Left renal pelvis (tissue), 4 donors: ENCODE measurements around the gene WDR4. TPM values are rescaled to one million over a fixed set of nuclear protein-coding genes. Genes with fewer than 3 reads are reported as not detected.
"Not testable (repeated sequence)": the region's sequence is repeated elsewhere in the genome, so short reads cannot be mapped to it uniquely, and the experiment has no call there.

Source experiments
- DNase-seq, 4 donors: peaks; one replicate each; pipeline ENCODE4 v3.0.0-alpha.2; 2013; ENCODE audit warnings: low read depth in 4 of 4, low spot score in 3 of 4
- polyA plus RNA-seq, 4 donors: library from polyadenylated mRNA; unstranded; fragments of 120-200 nt; gene quantifications; one replicate each; pipeline ENCODE4 v1.2.1, GENCODE V29; 2013; ENCODE audit not compliant: insufficient read length in 4 of 4

The WDR4 gene
- polyA plus RNA-seq, 4 donors: 7.1 to 15.4 (median 10.3) TPM

DNA sequence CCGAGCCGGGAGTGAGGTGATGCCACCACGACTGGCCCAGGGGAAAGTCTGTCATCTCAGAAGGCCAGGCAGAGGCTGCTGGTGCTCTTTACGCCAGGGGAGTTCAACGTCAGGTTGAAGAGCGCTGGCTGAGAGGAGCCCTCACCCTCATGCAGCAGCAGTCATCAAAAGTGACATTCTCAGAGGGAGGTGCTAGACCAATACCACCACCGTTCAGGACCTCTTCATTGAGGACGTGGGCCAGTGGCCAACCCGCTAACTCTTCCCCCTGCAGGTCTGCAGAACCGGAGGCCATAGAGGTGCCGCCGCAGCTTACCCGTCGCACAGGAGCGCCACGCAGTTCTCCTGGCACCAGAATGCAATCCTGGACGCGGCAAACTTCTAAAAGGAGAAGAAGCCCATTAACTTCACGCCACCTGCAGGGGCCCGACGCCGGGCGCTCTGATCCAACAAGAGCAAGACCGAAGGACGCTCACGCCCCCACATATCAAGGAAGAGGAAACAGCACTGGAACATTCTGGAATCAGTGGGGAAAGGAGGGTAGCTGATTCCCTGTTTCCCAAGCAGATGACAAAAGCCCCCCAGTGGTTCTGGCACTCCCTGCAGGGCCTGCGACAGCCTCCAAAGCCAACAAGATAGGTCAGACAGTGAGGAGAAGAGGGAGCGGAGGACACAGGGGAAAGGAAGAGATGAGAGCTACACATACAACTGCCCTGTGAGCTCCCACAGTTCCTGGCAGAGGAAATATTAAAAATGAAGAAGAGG, 24.9 kb downstream of the WDR4 start:
- DNase-seq: no peak

DNA sequence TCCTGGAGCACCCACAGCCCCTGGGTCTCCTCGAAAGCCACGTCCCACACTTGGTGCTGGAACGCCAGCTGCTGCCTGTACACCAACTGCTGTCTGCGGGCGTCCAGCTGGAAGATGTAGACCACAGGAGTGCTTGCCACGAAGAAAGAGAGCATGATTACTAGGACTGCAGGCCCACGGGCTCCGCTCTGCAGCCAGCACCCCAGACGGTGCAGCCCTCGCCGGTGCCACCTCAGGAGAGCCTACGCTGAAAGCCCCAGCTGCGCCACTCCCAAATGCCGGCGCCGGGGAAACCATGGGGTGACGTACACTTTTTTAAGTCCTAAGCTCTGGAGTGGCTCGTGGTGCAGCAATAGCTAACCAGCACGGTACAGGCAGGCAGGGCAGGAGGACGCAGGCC, 25.7 kb downstream of the WDR4 start:
- DNase-seq: no peak

DNA sequence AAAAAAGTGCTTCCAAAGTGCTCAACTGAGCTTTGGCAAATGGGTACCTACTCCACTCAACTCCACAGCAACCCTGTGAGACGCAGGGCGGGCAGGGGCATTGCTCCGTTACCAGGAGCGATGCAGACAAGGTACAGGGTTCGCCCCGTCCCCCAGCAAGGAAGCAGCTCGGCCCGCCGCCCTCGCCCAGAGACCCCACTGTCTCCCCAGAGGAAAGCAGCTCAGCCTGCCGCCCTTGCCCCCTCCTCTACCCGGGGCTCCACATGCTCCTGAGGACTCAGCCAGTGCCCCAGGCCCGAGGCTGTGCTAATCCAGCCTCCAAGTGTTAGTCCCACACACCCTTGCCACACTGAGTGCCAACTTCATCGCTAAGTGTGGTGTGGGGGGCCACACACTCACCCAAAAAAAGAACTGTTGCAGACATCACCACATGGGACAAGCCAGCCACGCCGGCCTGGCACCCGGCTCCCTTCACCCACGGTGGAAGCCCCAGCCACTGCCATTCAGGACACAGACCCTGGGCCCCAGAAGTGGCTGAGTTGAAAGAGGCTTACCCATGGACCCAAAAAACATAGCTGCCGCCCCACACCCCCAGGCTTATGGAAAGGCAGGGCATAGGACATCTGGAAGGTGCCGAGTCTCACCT, 26.3 kb downstream of the WDR4 start:
- DNase-seq: no peak

GRCh38 chr21:42851812-42852665, 27.3 kb downstream of the WDR4 start:
- no peak for DNase-seq

GRCh38 chr21:42850866-42851391, 28.4 kb downstream of the WDR4 start:
- no peak for DNase-seq

DNA sequence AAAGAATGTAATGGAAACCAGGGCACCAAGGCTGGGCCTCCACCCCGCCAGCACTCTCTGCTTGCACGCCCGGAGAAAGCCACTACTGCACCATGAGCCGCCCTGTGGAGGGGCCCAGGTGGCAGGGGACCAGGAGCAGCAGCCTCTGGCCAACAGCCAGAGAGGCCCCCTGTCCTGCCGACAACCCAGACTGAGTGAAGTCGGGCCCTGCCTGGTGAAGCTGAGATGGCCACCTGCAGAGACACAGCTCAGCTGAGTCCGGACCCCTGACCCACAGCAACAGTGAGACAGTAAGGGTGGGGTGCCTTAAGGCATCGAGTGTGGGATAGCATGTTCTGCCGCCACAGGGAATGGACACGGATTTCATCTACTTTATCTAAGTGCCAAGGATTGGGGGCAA, 28.9 kb downstream of the WDR4 start:
- DNase-seq: no peak

DNA sequence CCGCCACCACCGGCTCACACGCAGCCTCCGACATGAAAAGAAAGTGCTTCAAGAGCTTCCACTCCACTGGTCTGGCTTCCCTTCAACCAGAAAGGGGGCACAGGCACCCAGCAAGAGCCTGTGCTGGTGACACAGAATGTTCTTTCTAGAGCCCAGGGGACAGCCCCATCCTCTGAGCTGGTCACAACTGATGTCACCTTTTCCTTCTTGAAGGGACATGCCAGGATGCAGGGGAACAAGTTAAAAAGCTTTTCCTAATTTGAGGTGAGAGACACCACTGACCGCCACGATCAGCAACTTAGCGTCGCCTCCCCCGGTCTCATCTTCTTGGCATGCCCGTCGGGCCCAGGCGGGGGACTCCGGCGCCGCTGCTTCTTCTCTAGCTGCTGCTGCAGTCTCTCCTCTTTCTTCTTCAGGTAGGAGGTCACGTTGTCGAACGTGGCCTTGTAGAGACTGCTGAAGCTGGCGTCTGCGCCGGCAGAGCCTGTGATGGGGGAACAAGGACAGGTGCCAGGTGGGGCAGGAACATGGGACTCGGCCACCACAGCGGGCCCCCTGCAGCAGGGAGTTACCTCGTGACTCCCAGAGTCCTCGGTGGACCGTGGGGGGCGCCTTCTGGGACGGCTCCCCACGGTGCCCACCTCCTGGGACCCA, 29.5 kb downstream of the WDR4 start:
- DNase-seq: no peak

DNA sequence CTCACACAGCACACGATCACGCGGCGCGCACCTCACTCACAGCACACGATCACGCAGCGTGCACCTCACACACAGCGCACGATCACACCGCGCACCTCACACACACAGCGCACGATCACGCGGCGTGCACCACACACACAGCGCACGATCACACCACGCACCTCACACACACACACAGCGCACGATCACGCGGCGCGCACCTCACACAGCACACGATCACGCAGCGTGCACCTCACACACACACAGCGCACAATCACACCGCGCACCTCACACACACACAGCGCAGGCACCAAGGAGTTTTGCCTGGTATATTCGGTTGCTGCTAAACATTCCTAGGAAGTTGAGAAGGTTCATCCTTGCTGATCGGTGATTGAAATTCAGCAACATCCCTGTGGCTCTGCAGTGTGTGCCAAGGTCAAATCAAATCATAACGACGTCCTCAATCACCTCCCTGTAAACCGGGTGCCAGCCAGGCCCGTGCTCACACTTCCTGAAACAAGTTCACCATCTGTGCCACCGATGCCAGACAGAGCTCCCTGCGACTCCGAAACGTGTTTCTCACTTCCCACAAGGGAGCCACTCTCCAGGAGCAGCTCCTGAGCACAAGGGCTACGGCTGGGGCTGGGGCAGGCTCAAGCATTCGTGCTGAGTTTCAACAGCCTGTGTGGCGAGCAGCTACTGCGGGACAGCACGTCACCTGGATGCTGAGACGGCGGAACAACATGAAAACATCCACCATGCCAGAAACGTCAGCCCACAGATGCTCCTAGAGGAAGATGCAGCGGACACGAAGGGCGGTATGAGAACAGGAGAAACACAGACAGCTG, 30.2 kb downstream of the WDR4 start:
- DNase-seq: no peak

DNA sequence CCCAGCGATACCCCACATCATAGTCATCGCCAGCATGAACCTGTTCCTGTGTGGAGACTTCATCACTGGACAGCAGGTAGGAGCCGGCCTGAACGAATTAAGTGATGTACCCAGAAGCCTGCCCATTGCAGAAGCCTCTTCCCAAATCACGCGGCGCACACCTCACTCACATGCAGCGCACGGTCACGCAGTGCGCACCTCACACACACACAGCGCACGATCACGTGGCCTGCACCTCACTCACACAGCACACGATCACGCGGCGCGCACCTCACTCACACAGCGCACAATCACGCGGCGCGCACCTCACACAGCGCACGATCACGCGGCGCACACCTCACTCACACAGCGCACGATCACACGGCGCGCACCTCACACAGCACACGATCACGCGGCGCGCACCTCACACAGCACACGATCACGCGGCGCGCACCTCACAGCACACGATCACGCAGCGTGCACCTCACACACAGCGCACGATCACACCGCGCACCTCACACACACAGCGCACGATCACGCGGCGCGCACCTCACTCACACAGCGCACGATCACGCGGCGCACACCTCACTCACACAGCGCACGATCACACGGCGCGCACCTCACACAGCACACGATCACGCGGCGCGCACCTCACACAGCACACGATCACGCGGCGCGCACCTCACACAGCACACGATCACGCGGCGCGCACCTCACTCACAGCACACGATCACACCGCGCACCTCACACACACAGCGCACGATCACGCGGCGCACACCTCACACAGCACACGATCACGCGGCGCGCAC, 31.0 kb downstream of the WDR4 start:
- not testable (repeated sequence) for DNase-seq

GRCh38 chr21:42847726-42848125, 31.6 kb downstream of the WDR4 start:
- DNase-seq: no peak

DNA sequence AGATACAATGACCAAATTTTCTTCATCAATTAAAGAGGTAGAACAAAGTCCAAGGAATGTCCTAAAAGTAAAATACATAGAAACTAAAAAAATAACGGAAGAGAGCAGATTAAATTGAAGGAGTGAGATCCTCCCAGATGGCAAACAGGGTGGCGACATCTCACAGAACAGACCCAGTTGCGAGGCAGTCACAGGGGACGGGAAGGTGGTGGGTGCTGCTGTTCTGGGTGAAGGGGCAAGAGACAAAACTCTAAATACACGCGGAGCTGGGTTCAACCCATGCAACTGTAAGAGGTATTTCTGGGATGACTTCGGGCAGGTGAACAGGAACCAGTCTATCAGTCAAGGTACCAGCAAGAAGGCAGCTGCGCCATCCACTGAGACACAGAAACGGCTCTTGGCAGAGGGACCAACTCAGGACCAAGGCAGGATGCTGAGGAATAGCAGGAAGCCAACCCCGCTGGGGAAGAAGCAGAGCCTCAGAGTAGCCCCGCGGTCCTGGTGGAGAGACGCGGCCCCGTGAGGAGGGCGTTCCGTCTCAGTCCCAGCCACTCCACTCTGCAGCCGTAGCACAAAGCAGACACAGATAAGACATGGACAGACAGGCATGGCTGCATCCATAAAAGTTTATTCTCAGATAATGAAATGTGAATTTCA, 32.2 kb downstream of the WDR4 start:
- DNase-seq: no peak

- DNase-seq: no peak
Observed at GRCh38 chr21:42846221-42846620, 33.1 kb downstream of the WDR4 start.

GRCh38 chr21:42845296-42845965, 33.9 kb downstream of the WDR4 start:
- no peak for DNase-seq

- no peak for DNase-seq
Observed at GRCh38 chr21:42844411-42845113, 34.8 kb downstream of the WDR4 start.

DNA sequence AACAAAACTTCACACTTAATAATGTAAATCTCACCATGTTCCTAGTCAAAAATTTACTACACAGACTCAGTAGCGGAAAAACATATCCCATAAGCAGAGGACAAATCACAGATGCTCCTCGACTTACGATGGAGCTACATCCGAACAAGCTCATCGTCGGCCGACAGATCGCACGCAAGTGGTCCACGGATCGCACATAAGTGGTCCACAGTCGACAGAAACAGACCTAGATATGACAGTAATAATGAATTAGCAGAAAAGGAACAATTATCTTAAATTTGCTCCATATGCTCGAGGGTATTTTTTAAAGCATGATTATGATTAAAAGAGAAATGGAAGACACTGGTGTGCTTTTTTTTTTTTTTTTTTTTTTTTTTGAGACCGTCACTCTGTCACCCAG, 36.3 kb downstream of the WDR4 start:
- DNase-seq: no peak

DNA sequence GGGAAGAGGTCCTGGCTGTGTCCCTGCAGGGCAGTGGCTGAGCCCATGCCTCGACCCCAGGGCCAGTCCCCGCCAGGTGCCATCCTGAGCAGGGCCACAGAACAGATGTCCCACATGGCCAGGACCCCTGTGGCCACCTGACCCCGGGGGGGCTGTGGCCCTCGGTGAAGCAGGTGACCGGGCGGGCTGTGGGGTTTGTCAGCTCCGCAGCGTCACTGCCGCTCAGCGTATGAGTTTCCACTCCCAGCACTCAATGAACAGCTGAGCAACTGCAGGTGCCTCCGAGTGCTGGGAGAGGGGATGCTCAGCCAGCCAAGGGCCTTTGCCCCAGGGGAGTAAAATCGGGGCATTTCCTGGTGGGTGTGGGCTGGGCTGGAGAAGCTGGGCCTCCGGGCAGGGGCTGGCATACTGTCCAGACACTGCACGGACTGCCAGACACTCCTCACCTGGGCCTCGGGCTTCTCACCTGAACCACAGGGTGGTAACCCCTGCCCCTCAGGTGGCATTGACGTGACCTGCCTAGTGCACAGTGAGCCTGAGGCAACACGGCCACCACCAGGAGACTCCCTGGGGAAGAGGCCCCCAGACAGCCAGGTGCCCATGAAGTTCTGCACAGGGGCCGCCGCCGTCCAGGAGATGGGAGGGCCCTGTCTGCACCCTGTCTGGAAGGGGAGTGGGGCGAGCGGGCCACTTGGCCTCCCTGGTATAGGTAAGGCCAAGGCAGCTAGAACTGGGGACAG, 37.3 kb downstream of the WDR4 start:
- DNase-seq: not testable (repeated sequence)
